Measurements from ENCODE around the gene TREH.
A peak's percentile ranks its signal among the peaks of the same experiment; 100 is the strongest.
"Not testable (repeated sequence)": the region's sequence is repeated elsewhere in the genome, so short reads cannot be mapped to it uniquely, and the experiment has no call there.

The TREH gene, protein sequence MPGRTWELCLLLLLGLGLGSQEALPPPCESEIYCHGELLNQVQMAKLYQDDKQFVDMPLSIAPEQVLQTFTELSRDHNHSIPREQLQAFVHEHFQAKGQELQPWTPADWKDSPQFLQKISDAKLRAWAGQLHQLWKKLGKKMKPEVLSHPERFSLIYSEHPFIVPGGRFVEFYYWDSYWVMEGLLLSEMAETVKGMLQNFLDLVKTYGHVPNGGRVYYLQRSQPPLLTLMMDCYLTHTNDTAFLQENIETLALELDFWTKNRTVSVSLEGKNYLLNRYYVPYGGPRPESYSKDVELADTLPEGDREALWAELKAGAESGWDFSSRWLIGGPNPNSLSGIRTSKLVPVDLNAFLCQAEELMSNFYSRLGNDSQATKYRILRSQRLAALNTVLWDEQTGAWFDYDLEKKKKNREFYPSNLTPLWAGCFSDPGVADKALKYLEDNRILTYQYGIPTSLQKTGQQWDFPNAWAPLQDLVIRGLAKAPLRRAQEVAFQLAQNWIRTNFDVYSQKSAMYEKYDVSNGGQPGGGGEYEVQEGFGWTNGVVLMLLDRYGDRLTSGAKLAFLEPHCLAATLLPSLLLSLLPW

DNA sequence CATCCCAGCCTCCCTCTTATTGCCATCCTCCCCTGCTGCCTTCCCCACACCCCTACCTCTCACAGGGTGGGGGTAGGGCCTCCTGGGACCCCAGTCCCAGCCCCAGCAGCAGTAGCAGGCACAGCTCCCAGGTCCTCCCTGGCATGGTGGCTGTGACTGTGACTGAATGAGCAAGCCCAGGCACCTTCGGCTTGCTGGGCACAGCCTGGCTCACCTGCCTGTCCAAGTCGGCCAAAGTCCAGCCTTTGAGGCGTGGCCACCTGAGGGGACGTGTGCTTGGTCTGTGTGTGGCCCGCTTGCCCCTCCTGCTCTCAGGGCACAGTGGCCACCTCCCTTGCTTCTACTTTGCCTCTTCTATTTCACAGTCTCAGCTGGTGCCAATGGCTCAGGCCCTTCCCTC is at the start of gene TREH:
TREH (minus strand) TSS at position 168 of the 400 bp plus-strand sequence; CDS start at position 145, 23 bp downstream.
- no peak for DNase-seq

DNA sequence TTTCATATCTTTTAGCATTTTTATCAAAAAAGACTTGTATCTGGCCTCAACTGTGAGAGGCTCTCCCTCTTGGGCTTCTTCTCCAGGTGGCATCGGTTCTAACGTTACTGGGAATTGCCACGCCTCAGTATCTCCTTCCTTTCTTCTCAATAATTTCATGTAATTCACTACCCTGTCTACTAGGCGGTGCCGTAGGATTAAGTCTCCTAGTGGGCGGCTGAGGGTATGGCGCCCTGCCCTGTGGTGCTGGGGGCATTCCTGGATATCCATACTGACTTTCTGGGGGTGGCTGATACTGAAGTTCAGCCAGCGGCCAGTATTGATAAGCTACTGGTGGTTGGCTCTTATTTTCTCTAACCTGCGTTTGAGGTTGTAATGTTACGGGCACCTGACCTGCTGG is 48.7 kb upstream of the TREH start:
- DNase-seq = not testable (repeated sequence)

DNA sequence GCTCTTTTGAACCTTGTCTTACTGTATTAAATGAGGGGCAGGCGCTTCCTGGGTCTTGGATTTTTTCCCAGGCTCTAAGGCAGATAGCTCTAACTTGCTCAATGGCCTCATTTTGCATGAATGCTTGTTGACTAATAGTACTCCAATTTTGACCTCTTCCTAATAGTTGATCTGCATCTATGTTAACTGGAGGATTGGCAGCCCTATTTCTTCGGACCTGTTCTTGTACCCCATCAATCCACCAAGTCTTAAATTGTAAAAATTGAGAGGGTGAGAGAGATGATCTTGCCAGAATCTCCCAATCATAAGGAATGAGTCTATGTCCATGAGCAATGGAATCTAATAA is 48.2 kb upstream of the TREH start:
- not testable (repeated sequence) for DNase-seq

DNA sequence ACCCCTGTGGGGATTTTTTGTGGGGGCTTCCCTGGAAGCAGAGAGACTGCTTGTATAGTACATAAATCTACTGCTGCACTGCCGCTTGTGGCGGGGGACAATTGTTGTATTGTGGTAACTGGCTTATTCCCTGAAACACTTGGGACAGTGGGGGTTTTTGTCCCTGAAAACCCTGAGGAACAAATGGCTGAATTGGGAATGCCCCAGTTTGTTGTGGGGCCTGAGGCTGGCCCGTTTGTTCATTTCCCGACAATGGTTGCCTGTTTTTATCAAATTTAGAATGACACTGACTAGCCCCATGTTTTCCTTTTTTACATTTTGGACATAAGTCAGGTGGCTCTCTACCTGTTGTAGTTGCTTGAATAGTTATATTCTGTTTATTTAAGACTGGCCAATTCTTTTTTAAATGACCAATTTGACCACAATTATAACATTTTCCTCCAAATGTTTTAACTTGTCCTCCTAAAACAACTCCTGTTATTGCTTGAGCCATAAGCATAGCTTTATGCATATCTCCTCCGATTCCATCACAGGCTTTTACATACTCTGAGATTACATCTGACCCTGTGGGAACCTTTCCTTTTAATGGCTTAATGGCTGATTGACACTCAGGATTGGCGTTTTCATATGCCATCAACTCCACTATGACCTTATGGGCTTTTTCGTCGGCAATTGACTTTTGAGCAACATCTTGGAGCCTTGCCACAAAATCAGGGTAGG is 47.7 kb upstream of the TREH start:
- not testable (repeated sequence) for DNase-seq

DNA sequence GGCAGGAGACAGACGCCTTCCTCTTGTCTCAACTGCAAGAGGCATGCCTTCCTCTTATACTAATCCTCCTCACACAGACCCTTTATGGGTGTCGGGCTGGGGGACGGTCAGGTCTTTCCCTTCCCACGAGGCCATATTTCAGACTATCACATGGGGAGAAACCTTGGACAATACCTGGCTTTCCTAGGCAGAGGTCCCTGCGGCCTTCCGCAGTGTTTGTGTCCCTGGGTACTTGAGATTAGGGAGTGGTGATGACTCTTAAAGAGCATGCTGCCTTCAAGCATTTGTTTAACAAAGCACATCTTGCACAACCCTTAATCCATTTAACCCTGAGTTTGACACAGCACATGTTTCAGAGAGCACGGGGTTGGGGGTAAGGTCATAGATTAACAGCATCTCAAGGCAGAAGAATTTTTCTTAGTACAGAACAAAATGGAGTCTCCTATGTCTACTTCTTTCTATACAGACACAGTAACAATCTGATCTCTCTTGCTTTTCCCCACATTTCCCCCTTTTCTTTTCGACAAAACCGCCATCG is 42.1 kb upstream of the TREH start:
- not testable (repeated sequence) for DNase-seq

DNA sequence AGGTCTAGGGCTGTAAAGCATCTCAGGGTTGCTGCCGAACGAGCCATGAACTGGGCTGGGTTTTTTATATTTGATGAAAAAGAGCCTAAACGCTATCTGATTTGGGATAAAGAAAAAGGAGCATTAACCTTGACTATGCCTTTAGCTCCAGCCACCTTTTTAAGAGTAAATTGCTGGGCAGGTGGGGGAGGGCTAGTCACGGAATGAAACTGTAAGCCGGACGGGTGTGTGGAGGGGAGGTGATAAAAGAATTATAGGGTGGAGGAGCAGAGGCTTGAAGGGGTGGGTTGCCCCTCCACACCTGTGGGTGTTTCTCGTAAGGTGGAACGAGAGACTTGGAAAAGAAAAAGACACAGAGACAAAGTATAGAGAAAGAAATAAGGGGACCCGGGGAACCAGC is 41.3 kb upstream of the TREH start:
- DNase-seq = not testable (repeated sequence)

DNA sequence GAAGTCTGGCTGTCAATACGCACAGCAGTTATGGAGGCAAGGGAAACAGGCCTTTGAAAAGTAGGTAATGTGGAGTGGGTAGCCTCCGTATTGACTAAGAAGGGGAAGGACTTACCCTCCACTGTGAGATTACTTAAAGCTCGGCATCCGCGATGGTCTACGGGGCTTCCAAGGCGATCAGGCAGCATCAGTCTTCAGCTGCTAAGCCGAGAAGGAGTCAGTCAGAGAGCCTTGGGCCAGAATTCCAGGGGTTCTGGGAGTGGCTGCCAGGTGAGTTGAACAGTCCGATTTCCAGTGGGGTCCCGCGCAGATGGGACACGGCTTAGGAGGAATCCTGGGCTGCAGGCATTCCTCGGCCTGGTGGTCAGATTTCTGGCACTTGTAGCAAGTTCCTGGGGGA is 40.6 kb upstream of the TREH start:
- DNase-seq = not testable (repeated sequence)

DNA sequence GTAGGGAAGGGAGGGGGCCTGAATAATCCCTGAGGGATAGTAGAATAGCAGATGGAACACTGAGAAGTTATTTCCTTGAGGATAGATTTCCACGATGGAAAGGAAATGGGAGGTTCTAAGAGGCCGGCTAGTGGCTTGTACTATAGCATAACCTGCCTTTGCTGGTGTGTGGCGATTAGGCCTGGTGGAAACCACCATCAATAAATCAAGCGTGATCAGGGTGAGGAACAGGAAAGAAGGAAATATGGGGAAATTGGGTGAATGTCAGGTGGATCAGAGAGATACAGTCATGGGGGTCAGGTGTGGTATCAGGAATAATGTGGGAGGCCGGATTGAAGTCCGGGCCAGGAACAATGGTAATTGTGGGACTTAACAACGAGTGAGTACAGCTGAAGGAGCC is 39.1 kb upstream of the TREH start:
- not testable (repeated sequence) for DNase-seq

DNA sequence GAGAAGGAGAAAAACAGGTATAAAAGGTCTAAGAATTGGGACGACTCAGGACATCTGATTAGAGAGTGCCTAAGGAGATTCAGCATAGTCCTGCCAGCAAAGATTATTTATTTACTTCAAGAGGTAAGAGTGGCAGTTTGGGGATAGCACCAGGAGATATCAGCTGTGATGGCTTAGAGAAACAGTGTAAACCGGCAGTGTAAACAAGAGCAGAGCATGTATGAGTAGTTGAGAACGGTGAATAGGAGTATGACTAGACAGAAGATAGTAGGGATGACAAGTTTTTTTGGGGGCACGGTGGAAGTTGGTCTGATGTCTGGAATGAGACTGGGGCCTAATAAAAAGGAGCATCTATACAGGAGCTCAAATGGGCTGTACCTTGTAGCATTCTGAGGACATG is 38.3 kb upstream of the TREH start:
- DNase-seq = not testable (repeated sequence)

DNA sequence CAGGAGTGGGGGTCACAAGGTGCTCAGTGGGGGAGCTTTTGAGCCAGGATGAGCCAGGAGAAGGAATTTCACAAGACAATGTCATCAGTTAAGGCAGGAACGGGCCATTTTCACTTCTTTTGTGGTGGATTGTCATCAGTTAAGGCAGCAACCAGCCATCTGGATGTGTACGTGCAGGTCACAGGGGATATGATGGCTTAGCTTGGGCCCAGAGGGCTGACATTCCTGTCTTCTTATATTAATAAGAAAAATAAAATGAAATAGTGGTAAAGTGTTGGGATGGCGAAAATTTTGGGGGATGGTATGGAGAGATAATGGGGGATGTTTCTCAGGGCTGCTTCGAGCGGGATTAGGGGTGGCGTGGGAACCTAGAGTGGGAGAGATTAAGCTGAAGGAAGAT is 37.8 kb upstream of the TREH start:
- DNase-seq = not testable (repeated sequence)

DNA sequence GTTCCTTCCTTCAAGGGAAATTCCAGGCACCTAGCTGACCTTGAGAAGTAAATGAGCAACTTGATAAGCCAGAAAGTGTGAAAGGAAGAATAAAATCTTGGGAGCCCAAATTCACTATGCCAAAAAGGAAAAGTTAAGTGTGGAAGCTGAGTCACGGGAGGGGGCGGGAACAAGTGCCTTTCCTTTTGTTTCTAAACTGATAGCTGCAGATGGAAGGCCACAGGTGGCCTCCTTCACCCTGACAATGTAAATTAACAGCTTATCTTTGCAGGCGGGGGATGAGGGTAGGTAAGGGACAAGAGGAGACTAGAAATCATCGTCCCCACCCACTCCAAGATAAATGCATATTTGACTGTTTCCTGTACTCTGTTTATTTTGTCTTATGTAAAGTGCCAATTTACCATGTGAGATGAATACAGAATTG is 36.4 kb upstream of the TREH start:
- no peak for DNase-seq

DNA sequence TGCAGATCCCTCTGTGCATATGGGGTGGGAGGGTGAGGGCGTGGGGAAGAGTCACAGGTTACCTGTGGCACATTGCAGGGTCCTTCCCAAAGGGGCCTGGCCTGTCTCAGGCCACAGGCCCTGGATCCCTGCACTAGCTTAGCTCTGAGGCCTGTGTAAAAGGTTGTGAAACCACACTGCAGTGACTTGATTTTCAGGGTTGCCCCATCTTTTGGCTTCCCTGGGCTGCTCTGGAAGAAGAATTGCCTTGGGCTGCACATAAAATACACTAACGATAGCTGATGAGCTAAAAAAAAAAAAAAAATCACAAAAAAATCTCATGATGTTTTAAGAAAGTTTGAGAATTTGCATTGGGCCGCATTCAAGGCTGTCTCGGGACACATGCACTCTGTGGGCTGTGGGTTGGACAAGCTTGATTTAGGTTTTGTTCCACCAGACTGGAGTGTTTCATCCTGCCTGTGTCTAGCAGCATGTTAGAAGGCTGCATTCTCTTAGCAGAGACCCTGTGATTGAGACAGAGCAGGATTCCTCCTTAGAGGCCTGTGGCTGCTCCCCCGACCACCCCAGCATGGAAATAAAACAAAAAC is 35.9 kb upstream of the TREH start:
- DNase-seq = no peak

DNA sequence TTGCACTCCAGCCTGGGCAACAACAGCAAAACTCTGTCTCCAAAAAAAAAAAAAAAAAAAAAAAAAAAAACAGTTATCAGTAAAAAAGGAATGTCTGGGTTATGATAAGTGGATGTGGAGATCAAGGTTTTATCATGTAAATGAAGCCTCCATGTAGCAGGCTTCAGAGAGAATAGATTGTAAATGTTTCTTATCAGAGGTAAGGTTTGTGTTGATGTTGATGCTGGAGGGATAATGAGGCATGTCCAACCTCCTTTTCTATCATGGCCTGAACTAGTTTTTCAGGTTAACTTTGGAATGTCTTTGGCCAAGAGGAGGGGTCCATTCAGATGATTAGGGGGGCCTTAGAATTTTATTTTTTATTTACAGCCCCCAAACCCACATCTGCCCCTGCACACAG is 35.4 kb upstream of the TREH start:
- DNase-seq = no peak

DNA sequence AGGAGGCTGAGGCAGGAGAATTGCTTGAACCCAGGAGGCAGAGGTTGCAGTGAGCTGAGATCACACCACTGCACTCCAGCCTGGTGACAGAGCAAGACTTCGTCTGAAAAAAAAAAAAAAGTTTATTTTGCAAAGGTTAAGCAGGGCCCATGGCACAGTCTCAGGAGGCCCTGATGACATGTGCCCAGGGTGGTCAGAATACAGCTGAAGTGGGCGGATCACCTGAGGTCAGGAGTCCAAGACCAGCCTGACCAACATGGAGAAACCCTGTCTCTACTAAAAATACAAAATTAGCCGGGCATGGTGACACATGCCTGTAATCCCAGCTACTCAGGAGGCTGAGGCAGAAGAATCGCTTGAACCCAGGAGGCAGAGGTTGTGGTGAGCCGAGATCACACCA is 35.0 kb upstream of the TREH start:
- not testable (repeated sequence) for DNase-seq

DNA sequence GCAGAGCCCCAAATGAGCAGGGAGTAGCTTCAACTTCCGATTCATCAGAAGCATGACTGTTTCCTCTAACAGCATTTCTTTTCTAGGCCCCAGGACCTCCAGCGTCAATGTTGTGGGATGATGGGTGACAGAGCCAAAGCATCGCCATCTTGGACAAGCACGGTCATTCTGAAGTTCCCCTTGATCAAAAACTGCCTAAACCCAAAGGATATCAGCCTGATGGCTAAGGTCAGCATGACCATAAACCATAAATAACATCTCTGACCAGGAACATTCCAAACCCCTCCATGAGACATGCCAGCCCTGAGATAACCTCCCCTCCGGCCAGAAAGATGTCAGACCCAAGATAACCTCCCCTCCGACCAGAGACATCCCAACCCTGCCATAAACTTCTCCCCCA is 28.8 kb upstream of the TREH start:
- DNase-seq = no peak

DNA sequence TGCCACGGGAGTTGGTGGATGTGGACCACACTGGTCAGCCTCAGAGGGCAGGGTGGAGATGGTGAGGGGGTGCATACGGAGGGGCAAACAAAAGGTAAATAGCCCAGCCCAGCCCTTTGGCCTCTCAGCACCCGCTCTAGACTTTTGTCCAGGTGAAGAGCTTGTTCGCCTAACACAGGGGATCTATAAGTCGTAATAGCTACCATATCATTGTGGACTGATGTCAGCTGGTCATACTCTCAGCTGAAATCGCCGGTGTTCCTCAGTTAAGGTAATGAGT is 27.0 kb upstream of the TREH start:
- DNase-seq = no peak

DNA sequence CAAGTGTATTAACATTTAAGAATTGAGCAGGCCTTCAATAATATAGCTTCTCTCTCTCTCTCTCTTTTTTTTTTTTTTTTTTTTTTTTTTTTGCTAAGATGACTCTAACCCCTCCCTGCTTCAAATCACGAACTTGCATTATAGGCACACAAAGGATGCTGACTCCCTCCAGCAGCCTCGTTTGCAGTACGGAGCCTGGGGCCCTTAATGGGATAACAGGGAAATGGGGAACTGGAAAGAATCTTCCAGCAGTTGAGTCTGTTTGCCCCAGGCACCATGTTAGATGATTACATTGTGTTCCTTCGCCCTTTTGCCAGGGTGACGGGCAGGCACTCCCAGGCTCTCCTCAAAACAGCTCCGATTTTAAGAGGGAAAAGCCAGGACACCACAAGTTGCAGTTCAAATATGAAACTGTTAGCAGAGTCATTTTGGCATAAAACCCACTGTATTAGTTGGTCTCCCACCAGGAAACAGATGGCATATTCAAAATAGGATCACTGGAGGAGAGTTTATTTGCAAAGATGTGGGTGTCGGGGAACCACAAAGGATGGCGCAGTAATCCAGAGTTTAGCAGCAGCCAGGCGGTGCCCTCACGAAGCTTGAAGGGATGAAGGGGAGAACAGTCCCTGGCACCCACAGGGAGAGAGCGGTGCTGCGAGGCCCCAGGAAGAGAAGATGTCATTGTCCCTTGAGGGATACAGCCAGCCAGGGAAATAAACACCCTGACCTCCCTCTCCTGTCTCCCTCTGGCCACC is 26.5 kb upstream of the TREH start:
- no peak for DNase-seq

DNA sequence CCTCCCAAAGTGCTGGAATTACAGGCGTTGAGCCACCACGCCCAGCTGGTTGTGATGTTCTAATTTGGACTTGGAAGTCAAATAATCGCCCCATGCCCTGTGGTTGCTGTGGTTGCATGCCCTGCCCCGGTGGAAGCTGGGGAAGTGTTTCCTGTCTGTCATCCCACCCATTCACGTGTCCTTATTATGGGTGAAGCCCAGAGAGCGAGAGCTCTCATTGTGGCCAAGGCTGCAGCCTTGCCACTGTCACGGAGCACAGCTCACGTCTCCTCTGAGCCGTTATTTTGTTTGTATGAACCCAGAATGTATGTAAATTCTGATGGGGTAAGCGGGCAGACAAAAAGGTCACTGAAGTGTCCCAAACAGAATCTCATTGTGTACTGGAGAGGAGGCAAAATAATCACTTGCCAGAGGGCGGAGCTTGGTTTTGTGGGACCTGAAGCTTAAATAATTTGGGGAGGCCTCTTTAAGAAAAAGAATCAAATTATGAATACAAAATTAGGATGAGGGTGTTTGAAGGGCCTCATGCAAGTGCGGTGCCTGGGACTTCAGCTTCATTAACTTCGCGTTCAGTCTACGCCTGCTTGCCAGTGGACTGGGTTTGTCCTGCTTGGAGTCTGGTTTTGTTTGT is 25.8 kb upstream of the TREH start:
- no peak for DNase-seq

DNA sequence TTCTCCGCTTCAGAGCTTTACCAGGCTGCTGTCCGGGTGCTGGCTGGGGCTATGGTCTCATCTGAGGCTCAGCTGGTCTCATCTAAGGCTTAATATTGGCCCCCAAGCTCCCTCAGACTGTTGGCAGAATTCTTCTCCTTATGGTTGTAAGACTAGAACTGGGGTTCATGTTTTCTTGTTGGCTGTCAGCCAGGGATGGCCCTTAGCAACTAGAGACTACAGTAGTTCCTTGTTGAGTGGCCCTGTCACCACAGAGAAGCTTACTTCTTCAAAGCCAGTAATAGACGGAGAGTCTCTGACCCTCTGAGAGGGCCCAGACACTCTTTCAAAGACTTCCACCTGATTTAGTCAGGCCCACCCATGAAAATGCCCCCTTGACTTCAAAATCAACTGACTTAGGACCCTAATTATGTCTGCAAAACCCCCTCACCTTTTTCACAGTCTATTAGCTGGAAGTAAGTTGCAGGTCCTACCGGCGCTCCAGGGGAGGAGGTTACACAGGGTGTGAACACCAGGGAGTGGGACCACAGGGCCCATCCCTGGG is 24.2 kb upstream of the TREH start:
- no peak for DNase-seq

DNA sequence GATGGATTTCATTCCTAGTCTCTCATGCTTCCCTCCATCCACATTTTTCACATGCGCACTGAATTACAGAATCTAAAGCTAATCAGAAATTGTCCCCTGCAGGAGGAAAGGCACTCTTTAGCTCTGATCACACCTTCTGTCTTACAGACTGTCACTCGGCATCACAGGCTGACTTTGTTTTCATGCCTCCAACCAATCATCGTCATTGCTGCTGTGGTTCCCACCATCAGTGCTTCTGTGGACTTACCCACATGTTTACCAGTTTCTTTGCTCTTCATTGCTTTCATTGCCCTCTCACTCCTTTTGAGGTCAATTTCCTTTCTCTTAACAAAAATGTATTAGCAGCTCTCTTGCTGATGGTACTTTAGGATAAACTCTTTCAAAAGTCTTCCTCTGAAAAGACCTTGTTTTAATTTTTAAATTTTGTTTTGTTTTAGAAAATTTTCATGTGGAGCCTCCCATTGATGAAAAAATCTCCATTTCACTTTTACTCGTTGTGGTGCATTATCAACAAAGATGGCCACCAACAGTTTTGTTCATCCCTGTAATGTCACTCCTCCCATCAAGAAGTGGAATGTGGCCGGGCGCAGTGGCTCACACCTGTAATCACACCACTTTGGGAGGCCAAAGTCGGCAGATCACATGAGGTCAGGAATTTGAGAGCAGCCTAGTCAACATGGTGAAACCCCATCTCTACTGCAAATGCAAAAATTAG is 20.2 kb upstream of the TREH start:
- DNase-seq = peak; percentile 54

DNA sequence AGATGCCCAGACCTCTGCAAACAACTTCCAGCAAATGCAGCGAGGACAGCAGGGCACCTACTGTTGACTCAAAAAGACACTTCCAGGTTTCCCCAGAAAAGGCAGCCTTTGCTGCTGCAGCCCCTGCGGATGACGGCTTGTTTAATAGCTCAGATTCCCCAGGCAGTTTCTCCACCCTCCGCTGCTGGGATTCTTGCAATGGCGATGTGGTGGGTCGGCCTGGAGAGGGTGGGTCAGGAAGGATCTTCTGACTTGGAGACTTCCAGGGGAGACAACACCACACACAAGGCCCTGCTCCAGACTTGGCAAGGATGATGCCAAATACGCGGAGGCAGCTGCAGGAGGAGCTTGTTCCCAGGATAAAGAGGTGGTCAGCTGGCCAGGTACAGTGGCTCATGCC is 17.9 kb upstream of the TREH start:
- DNase-seq = no peak

Measured in activated CD8-positive, alpha-beta memory T cell treated with anti-CD3 and anti-CD28 coated beads, Interleukin-2, amount 50 U/mL, for 4 hours (primary cell).